Measurements from ENCODE around the gene DNMBP. TPM values are rescaled to one million over a fixed set of nuclear protein-coding genes. Genes with fewer than 3 reads are reported as not detected.
A peak's percentile ranks its signal among the peaks of the same experiment; 100 is the strongest.

The DNMBP gene
- total and polyA plus RNA-seq, 2 donors (not counting 3 experiments of a cell fraction or from before 2014, with no cell fraction given) = 32.0 to 53.4 TPM

DNA sequence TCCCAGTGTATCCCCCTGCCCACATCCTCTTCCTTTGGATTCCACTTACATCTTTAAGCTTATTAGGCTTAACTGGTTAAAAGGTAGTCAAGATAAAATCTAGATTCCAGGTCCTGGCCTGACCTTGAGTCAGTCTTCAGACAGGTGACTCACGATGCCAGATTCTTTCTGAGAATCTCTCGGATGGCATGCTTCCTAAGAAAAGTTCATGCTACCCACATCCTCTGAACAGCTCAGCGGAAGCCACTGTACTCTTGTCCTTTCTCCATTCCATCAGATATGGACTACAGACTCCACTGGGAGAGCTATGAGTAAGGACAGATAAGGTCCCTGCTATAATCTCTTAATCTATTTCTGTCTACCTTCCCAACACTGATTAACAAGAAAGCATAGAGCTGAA is 43.4 kb downstream of the DNMBP start:
- intact Hi-C loops (cut with micrococcal nuclease) = loop anchor here (1.0 to 2.0 kb wide), 6 partner anchors 17 to 78 kb away; no protein-coding TSS in a partner anchor
- BruUV-seq (replicated peaks) = no TSS peak
- CTCF ChIA-PET = interaction anchor here (0.8 to 3.4 kb wide), 16 partner anchors 10 to 120 kb away, joined by 3 to 53 read pairs (median 18); partner anchors contain the start of gene DNMBP
- peak; percentile 93 for DNase-seq (ENCODE audit: low read depth, low spot score)
- Histone ChIP-seq H4K20me1 (replicated peaks; ENCODE audit: control insufficient read depth, extremely low read depth, insufficient read depth, low read length) (no peaks in the 10 kb centered on the region), H3K27ac (ENCODE audit: insufficient read depth, low read depth, low read length) (peak overlapping the region; percentile 96), H3K79me2 (ENCODE audit: control insufficient read depth, insufficient read depth, low read length) (peaks cover 59% of the 10 kb centered on the region), H3K4me2 (ENCODE audit: insufficient read depth, low read length) (peak overlapping the region; percentile 69), H3K9ac (replicated peaks; ENCODE audit: extremely low read depth, insufficient read depth, low read length) (peak overlapping the region; percentile 79), H3K4me1 (ENCODE audit: control insufficient read depth, extremely low read depth, insufficient read depth, low read length) (peaks cover 69% of the 10 kb centered on the region), H2AFZ (ENCODE audit: low read depth, low read length) (no peak overlapping the region), H3K4me3 (replicated peaks in 1 of 3; ENCODE audit: insufficient read depth in 1 of 3, low read depth in 1 of 3, low read length in 3 of 3) (peak overlapping the region in 1 of 3 experiments; percentile 6), H3K9me3 (replicated peaks; ENCODE audit: control insufficient read depth, insufficient read depth, low read length) (no peaks in the 10 kb centered on the region), H3K36me3 (ENCODE audit: control insufficient read depth in 2 of 2, extremely low read depth in 1 of 2, insufficient read depth in 2 of 2, low read length in 2 of 2) (peaks cover 11 to 18% of the 10 kb centered on the region in 2 experiments), H3K27me3 (ENCODE audit: control insufficient read depth in 2 of 2, insufficient read depth in 2 of 2, low read length in 2 of 2) (no peaks in the 10 kb centered on the region), H3K9me1 (replicated peaks; ENCODE audit: control insufficient read depth, extremely low read depth, insufficient read depth, low read length) (no peaks in the 10 kb centered on the region)
- POLR2A ChIA-PET = interaction anchor here (0.9 to 2.9 kb wide), 5 partner anchors 11 to 40 kb away, joined by 3 to 19 read pairs (median 5); no protein-coding TSS in a partner anchor
- dilution Hi-C loops (cut with MboI; ENCODE audit: extremely low pct_ligation_motif_present, low sequenced_read_pairs) = no loop called here
- TF ChIP-seq, protein P1, sequence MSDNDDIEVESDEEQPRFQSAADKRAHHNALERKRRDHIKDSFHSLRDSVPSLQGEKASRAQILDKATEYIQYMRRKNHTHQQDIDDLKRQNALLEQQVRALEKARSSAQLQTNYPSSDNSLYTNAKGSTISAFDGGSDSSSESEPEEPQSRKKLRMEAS (IDR thresholded peaks at IDR 0.05; ENCODE audit: insufficient read depth, insufficient read length) = no peak
- TF ChIP-seq, protein P2, sequence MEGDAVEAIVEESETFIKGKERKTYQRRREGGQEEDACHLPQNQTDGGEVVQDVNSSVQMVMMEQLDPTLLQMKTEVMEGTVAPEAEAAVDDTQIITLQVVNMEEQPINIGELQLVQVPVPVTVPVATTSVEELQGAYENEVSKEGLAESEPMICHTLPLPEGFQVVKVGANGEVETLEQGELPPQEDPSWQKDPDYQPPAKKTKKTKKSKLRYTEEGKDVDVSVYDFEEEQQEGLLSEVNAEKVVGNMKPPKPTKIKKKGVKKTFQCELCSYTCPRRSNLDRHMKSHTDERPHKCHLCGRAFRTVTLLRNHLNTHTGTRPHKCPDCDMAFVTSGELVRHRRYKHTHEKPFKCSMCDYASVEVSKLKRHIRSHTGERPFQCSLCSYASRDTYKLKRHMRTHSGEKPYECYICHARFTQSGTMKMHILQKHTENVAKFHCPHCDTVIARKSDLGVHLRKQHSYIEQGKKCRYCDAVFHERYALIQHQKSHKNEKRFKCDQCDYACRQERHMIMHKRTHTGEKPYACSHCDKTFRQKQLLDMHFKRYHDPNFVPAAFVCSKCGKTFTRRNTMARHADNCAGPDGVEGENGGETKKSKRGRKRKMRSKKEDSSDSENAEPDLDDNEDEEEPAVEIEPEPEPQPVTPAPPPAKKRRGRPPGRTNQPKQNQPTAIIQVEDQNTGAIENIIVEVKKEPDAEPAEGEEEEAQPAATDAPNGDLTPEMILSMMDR (IDR thresholded peaks at IDR 0.05; ENCODE audit: extremely low read depth in 1 of 2, insufficient read depth in 1 of 2, low read depth in 1 of 2, low read length in 2 of 2) = no peak
- TF ChIP-seq EZH2 (IDR thresholded peaks at IDR 0.05; ENCODE audit: borderline replicate concordance, low read depth, low read length, severe bottlenecking) = no peak
- TF ChIP-seq GATA2 (IDR thresholded peaks at IDR 0.05; ENCODE audit: insufficient read depth, insufficient read length, low read depth, low read length) = peak; percentile 100
- peak; percentile 98 for TF ChIP-seq FOS (IDR thresholded peaks at IDR 0.05; ENCODE audit: borderline replicate concordance, insufficient read depth, low read length)
- peak; percentile 43 for TF ChIP-seq POLR2A (IDR thresholded peaks at IDR 0.05; ENCODE audit: low read depth, low read length)
- TF ChIP-seq POLR2AphosphoS5 (IDR thresholded peaks at IDR 0.05; ENCODE audit: insufficient read depth, low read depth, low read length) = peak; percentile 93
- no peak for TF ChIP-seq MYC (IDR thresholded peaks at IDR 0.05; ENCODE audit: low read depth, low read length)
- TF ChIP-seq JUN (IDR thresholded peaks at IDR 0.05; ENCODE audit: borderline replicate concordance, insufficient read depth, insufficient read length, low read depth) = peak; percentile 91
- FAIRE-seq = peak; percentile 94

Data from endothelial cell of umbilical vein (primary cell).